Measurements from ENCODE around the gene PPP2R5E.

The PPP2R5E gene

DNA sequence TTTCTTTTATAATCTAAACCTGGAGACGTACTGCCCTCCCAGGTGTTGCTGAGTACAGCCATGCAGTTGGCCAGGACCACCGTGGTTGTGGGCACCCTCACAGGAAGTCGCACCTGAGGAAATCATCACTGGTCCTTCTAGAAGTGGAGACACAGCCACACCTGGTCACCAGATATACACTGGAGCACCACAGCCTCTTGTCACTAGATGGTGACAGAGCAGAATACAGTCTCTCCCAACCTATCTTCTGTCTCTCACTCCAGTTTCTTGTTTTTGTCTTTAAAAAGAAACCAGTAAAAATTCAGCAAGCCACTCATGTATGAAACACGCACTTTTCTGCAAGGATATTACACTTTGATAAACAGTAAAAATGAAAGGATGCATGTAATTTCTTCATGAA is 181.4 kb downstream of the PPP2R5E start:
- no peak for DNase-seq

DNA sequence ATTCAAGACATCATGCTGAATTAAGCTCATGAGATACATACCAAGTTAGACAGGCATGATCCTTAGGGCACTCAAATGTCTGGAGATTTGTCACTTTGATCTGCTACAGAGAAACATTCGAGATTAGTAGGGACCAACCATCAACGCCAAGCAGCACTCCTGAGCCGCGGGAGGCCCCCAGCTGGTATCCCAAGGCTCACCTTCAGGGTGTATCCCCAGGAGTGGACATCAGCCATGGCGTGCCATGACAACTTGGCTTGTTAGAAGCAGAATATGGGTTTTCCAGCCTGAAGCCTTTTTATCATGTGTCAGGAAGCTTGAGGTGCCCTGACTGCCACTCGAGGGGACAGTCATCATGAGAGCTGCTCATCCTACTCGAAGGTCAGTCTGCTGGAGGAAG is 185.3 kb downstream of the PPP2R5E start:
- DNase-seq, result no peak

DNA sequence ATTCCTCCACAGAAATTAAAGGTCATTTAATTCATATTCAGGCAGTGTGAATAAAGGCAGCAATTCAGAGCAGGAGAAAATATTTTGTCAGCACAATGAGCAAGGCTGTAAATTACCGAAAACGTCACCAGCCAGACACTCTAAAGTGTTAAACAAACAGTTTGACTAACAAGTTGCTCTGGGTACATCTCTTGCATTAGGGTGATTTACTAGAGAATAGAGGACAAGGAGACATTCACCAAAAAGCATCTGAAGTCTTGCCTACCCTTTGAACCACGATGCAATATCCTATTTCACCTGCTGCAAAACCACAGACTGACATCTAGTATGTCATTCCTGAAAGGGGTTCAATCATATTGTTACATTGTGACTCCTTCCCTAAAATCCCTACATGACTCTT is 197.4 kb downstream of the PPP2R5E start:
- DNase-seq, result no peak

DNA sequence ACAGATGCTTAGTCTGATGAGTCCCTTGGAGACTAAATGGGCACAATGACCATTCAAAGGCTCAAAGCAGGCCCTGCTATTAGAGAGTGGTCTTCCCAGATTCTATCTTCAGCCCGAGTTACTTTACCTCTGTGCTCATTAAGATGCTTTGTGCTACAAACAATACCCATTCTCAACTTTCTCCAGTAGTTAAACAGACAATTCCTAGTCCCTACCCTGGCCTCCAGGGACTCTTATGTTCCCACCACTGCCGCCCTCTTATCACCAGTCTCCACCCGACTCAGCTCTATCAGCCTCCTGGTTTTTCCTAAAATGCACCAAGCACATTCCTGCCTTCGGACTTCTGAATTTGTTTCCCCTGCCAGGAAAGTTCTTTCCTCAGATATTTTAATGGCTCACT is 198.8 kb downstream of the PPP2R5E start:
- no peak for DNase-seq

DNA sequence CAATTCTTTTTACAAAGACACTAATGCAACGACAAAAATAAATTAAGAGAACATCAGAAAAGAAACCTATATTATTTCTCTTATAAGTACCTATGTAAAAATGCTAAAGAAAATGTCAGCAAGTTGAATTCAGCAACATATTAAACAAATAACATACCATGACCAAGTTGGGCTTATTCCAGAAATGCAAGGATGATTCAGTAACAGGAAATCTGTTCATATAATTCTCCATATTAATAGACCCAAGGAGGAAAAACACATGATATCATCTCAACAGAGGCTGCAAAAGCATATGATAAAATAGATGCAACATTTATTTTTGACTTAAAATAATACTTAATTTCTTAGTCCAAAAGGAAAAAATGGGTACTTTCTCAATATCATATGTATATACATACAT is 199.3 kb downstream of the PPP2R5E start:
- DNase-seq, result no peak

DNA sequence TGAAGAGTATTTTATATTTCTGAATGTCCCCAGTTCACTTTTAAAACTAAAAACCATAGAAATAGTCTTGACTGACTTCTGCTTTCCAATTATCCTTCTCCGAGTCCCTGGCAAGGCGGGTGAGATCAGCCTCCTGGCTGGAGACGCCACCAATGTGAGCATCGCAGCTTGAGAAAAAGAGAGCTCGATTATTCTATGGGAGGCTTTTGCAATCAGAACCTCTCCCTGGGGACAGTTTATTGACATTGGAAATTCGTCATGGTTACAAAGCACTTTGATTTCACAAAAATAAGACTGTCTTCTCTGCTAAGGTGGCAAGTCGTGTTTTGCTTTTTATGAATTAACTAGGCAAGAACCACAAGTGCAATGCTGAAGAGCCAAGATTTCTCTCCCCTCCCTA is 200.8 kb downstream of the PPP2R5E start:
- DNase-seq, result no peak

DNA sequence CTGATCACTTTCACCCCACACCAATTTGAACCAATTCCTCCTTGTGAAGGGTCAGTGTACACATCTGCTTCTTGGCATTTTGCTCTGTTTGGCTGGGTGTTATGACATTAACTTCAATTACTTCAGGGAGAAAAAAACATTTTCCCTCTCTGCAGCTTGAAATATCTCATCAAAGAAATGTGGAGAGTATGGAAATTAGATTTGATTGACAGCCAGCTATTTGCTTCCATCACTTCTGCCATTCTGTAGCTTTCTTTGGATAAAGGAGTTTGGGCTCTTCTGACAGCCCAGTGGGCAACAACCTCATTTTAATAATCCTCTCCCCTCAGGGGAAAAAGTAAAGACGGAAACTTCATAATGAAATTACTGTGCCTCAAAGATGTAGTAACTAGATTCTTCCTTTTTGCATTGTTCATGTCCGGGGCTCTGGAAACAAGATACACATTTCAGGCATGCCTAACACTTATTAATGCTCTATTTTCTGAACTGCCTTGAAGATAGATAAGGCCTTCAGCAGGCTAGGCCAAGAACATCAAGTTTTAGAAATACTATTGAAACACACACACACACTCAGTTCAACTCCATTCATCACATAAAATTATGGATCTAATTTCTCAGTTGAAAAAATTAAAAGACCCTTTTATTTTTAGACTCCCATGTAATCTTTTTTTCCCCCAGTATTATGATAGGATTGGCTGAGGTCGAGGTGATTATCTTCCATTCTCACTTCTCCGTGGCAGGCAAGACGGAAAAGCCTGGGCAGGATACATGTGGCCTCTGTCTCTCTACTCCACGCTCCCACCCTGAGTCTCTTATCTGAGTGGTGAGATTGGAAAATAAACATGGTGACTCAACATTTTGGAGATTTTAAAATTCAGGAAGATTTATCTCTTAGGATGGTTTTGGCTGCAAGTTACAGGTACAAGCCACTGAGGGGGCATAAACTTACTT is 214.1 kb downstream of the PPP2R5E start:
- DNase-seq, result no peak

DNA sequence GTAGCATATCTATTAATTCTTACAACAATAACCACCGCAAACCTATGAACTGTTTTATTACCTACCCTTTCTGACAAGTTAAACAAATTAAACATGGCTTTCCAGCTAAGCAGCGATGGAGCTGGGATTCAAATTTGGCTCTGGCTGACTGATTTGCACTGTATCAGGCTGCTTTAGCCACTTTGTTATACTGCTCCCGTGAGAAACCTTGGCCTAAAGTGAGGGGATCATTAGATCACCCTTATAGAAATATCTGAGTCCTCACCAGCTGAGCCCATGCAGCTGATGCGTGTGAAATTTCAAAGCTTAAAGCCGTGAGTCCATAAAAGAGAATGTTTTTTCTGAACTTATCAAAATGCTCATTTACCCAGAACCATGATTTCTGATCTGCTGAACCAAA is 216.3 kb downstream of the PPP2R5E start:
- no peak for DNase-seq

DNA sequence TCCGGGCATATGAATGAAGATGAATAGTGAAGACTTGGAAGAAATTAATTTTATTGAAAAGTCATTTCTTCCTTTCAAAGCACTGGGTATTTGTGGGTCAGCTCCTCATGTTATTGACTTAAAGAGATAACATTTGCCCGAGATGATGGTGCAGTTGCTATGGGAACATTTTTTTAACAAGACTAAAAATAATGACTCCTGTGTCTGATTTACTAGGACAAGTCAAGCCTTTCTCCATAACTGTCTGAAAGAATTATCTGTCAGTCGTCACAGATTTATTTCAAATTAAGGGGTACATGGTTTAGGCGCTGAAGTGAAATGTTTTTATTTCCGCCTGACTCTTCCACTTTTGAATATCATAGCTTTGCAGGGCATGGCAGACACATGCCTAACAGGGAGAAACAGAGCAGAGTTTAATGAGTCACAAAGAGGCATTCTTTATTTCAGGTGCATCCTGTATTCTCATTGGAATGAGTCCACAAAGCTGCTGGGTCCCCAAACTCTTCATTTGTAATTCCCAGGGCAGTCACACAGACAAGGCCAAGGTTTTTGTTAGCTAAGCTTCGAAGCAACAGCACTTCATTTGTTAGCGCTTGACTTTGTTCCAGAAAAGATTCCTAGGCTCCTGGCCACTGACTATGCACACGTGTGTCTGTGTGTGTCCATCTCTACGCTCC is 220.1 kb downstream of the PPP2R5E start:
- no peak for DNase-seq

DNA sequence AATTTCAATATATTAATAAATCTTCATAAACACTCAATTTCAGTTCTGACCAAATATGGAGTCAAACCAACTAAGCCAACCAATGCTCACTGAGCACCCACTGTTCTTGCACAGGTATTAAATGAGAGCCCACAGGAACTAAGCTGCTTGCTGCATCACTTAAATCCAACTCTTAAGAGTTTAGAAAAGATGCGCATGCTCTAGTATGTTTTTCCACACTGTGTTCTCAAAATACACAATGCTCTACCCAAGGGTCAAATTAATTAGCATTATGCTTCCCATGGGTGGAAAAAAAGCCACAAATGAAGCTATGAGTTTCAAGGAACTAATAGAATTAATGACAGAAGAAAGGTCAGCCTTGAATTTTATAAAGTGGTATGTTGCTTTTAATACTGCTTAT is 220.7 kb downstream of the PPP2R5E start:
- no peak for DNase-seq

Data from activated CD4-positive, alpha-beta T cell treated with anti-CD3 and anti-CD28 coated beads, Interleukin-10, Interleukin-2, amounts not matched to agents 100 ng/mL and 50 ng/mL, durations not matched to agents 16 hours and 8 hours (primary cell).